HepG2 (cell line): ENCODE data around the gene TBL3. TPM values are rescaled to one million over a fixed set of nuclear protein-coding genes. Genes with fewer than 3 reads are reported as not detected.

ENCODE experiments used
- ARHGAP35 ChIP-seq: sonication (generic); formaldehyde crosslinking; IDR thresholded peaks from 2 replicates; pipeline ENCODE4 v1.9.0; 2022; ENCODE audit warnings: mild to moderate bottlenecking, inconsistent platforms, moderate library complexity, missing genetic modification reagents, borderline replicate concordance
- ESRRA ChIP-seq: sonication (generic); formaldehyde crosslinking; IDR thresholded peaks from 2 replicates; pipeline ENCODE4 v1.5.1; 2020; ENCODE audit warnings: mild to moderate bottlenecking, low read depth, missing genetic modification reagents
- GABPB1 ChIP-seq: IDR thresholded peaks from 2 replicates; pipeline ENCODE4 v1.6.1; 2016; ENCODE audit warnings: mild to moderate bottlenecking, missing genetic modification reagents, moderate library complexity, missing compliant biosample characterization
- HNRNPL ChIP-seq: fragments of 200-400 bp; formaldehyde crosslinking; IDR thresholded peaks from 2 replicates; pipeline ENCODE4 v1.6.1; 2017; ENCODE audit warnings: mild to moderate bottlenecking, low read depth, low read length
- HOXD1 ChIP-seq: sonication (generic); formaldehyde crosslinking; IDR thresholded peaks from 2 replicates; pipeline ENCODE4 v1.5.0; 2020; ENCODE audit warnings: missing genetic modification reagents
- KLF12 ChIP-seq: sonication (generic); formaldehyde crosslinking; IDR thresholded peaks from 2 replicates; pipeline ENCODE4 v1.4.0; 2020; ENCODE audit warnings: missing genetic modification reagents, borderline replicate concordance
- KLF9 ChIP-seq: IDR thresholded peaks from 2 replicates; pipeline ENCODE4 v1.6.1; 2016; ENCODE audit warnings: low read depth
- NCOR1 ChIP-seq: fragments of 200-600 bp; sonication (generic); IDR thresholded peaks from 2 replicates; pipeline ENCODE4 v1.7.0; 2017; ENCODE audit warnings: antibody characterized with exemption, low read length, borderline replicate concordance
- REXO4 ChIP-seq: sonication (generic); formaldehyde crosslinking; IDR thresholded peaks from 2 replicates; pipeline ENCODE4 v1.8.0; 2022; ENCODE audit warnings: missing genetic modification reagents, mild to moderate bottlenecking, borderline replicate concordance
- SP1 ChIP-seq, 2 experiments: fragments of 450-650 bp in 1 of 2; sonication (generic) in 1 of 2; formaldehyde crosslinking in 1 of 2; IDR thresholded peaks; 2 replicates each; pipeline versions ENCODE4 v1.4.0 to v1.6.1; 2016 to 2020; ENCODE audit warnings: missing genetic modification reagents in 1 of 2
- ZNF205 ChIP-seq: IDR thresholded peaks from 2 replicates; pipeline ENCODE4 v1.6.1; 2018; ENCODE audit warnings: missing biosample characterization, missing genetic modification reagents
- ZNF230 ChIP-seq: sonication (generic); formaldehyde crosslinking; IDR thresholded peaks from 2 replicates; pipeline ENCODE4 v1.4.0; 2020; ENCODE audit warnings: mild to moderate bottlenecking, missing genetic modification reagents
- ZNF484 ChIP-seq: sonication (generic); formaldehyde crosslinking; IDR thresholded peaks from 2 replicates; pipeline ENCODE4 v1.5.1; 2020; ENCODE audit warnings: mild to moderate bottlenecking, low read depth, missing genetic modification reagents, borderline replicate concordance
- ZNF687 ChIP-seq: sonication (generic); formaldehyde crosslinking; IDR thresholded peaks from 2 replicates; pipeline ENCODE4 v1.5.1; 2020; ENCODE audit warnings: mild to moderate bottlenecking, missing genetic modification reagents, moderate library complexity
- ZNF773 ChIP-seq: sonication (generic); formaldehyde crosslinking; IDR thresholded peaks from 2 replicates; pipeline ENCODE4 v1.4.0; 2020; ENCODE audit warnings: missing genetic modification reagents, borderline replicate concordance
- polyA plus RNA-seq, 8 experiments: library from polyadenylated mRNA; depleted of rRNA in 3 of 8; stranded (reverse) in 7 of 8; unstranded in 1 of 8; fragments of >200 nt; fragmentation: Illumina TruSeq in 4 of 8; extraction: Trizol in 4 of 8; gene quantifications; 2 replicates each; pipeline versions ENCODE4 v1.2.1 to v1.2.3, GENCODE V29; 2011 to 2016; ENCODE audit warnings: low read depth in 4 of 8, missing spikeins in 1 of 8, mixed read lengths in 1 of 8; ENCODE audit not compliant: insufficient read depth in 1 of 8
- total RNA-seq, 5 experiments: library from RNA; depleted of rRNA; stranded (reverse); fragments of >200 nt; fragmentation: Illumina TruSeq; extraction: Trizol; gene quantifications; 2 replicates each; pipeline ENCODE4 v1.2.3, GENCODE V29; 2016; ENCODE audit warnings: low read depth in 1 of 5
- TF ChIP-seq, protein P1 (sequence below), 2 experiments: sonication (generic) in 1 of 2; formaldehyde crosslinking in 1 of 2; IDR thresholded peaks; 2 replicates each; pipeline versions ENCODE4 v1.5.1 to v1.6.1; 2011 to 2020; ENCODE audit warnings: borderline replicate concordance in 1 of 2, low read depth in 1 of 2, low read length in 1 of 2, mild to moderate bottlenecking in 1 of 2, missing genetic modification reagents in 1 of 2, moderate library complexity in 1 of 2
- TF ChIP-seq, protein P2 (sequence below): IDR thresholded peaks from 2 replicates; pipeline ENCODE4 v1.6.1; 2016; ENCODE audit warnings: low read depth, control low read depth
- TF ChIP-seq, protein P3 (sequence below): IDR thresholded peaks from 2 replicates; pipeline ENCODE4 v1.6.1; 2018; ENCODE audit warnings: missing genetic modification reagents, mild to moderate bottlenecking, missing compliant biosample characterization

Gene TBL3
- total and polyA plus RNA-seq, 2 of the 13 experiments (the other 11 are each of a cell fraction or from before 2014, with no cell fraction given): 16.8 to 38.0 TPM

DNA sequence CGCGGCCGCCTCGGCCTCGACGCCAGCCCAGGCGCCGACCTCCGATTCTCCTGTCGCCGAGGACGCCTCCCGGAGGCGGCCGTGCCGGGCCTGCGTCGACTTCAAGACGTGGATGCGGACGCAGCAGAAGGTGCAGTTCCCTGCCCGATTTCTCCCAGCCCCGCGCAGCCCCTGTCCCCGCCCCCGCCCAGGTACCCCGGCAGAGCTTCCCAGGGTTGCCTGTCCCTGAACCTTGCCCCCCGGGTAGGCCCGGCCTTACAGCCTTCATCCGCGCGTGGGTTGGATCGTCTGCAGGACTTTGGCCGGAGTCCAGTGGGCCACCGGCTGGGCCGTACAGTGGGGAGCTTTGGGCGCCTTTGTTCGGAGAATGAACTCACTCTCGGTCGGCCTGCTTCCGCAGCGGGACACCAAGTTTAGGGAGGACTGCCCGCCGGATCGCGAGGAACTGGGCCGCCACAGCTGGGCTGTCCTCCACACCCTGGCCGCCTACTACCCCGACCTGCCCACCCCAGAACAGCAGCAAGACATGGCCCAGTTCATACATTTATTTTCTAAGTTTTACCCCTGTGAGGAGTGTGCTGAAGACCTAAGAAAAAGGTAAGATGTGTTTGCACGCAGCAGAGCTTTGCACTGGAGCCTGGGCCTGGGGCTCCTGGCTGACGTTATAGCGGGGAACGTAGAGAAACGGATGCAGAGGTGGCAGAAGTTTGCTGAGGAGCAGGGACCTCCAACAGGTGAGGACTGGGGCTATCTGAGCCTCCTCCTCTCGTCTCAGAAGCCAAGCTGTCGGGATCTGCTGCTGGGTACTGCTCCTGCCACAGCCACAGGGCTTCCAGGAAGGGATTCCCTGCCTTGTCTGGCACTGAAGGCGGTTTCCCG, 12.7 kb downstream of the TBL3 start (continued):
- no peak; the same call in 1 of the 2 replicates for TF ChIP-seq ZNF687 (CRISPR knock-in tag)
- TF ChIP-seq GABPB1 (CRISPR knock-in tag): peak; percentile 30
- TF ChIP-seq HNRNPL: 0 out of 2 replicates have a peak, but pooled peaks have one; percentile 54
- TF ChIP-seq KLF9 (CRISPR knock-in tag): no peak
- TF ChIP-seq, protein P1, sequence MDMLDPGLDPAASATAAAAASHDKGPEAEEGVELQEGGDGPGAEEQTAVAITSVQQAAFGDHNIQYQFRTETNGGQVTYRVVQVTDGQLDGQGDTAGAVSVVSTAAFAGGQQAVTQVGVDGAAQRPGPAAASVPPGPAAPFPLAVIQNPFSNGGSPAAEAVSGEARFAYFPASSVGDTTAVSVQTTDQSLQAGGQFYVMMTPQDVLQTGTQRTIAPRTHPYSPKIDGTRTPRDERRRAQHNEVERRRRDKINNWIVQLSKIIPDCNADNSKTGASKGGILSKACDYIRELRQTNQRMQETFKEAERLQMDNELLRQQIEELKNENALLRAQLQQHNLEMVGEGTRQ (IDR thresholded peaks at IDR 0.05; ENCODE audit: low read depth, low read length): no peak
- TF ChIP-seq, protein P1 (CRISPR knock-in tag; IDR thresholded peaks at IDR 0.05; ENCODE audit: borderline replicate concordance): no peak
- TF ChIP-seq, protein P2, sequence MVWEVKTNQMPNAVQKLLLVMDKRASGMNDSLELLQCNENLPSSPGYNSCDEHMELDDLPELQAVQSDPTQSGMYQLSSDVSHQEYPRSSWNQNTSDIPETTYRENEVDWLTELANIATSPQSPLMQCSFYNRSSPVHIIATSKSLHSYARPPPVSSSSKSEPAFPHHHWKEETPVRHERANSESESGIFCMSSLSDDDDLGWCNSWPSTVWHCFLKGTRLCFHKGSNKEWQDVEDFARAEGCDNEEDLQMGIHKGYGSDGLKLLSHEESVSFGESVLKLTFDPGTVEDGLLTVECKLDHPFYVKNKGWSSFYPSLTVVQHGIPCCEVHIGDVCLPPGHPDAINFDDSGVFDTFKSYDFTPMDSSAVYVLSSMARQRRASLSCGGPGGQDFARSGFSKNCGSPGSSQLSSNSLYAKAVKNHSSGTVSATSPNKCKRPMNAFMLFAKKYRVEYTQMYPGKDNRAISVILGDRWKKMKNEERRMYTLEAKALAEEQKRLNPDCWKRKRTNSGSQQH (CRISPR knock-in tag): no peak
- TF ChIP-seq, protein P3, sequence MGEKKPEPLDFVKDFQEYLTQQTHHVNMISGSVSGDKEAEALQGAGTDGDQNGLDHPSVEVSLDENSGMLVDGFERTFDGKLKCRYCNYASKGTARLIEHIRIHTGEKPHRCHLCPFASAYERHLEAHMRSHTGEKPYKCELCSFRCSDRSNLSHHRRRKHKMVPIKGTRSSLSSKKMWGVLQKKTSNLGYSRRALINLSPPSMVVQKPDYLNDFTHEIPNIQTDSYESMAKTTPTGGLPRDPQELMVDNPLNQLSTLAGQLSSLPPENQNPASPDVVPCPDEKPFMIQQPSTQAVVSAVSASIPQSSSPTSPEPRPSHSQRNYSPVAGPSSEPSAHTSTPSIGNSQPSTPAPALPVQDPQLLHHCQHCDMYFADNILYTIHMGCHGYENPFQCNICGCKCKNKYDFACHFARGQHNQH (CRISPR knock-in tag): no peak
- no peak for TF ChIP-seq HOXD1
- no peak for TF ChIP-seq REXO4 (CRISPR knock-in tag)
- no peak for TF ChIP-seq ZNF230 (CRISPR knock-in tag)
- no peak for TF ChIP-seq ESRRA (CRISPR knock-in tag)
- no peak for TF ChIP-seq ZNF484 (CRISPR knock-in tag)
- TF ChIP-seq ARHGAP35 (CRISPR knock-in tag): no peak
- peak; percentile 84 for TF ChIP-seq NCOR1
- no peak for TF ChIP-seq KLF12 (CRISPR knock-in tag)
- TF ChIP-seq ZNF773: no peak
- TF ChIP-seq ZNF205 (CRISPR knock-in tag): no peak
- TF ChIP-seq SP1 (IDR thresholded peaks at IDR 0.05): no peak
- TF ChIP-seq SP1 (CRISPR knock-in tag; IDR thresholded peaks at IDR 0.05): no peak
